ENCODE data around the gene ASS1.

The ASS1 gene

DNA sequence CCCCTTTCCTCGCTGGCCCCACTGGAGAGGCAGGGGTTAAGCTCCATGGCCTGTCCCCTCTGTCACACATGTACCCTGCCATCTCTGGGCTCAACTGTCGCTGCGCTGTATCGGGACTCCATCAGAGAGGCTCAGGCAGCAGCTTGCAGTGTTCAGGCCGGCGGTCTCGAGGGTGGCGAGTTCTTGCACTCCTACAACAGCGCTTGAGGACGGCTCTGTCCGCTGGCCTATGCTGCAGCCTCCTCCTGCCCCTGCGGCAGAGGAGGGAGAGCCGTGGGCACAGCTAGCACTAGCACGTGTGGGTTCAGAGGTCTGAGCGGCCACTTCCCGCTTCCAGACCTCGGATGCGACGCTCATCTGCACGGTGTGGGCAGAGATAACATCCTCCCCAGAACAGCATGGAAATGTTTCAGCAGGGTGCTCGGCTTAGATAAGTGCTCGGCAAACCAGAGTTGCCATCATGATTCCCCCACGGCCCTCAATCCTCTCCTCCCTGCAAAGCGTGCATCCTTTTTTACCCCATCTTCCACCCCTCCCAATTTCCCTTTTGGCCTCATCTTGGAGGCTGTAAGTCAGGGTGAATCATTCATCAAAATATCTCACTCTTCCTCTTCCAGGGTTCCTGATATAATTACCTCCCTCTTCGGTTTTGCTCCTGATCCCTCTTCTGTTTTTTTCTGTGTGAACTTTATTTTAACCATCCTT lies 92.7 kb downstream of the ASS1 start:
- DNase-seq = peak in 1 of 2 experiments; percentile 4

DNA sequence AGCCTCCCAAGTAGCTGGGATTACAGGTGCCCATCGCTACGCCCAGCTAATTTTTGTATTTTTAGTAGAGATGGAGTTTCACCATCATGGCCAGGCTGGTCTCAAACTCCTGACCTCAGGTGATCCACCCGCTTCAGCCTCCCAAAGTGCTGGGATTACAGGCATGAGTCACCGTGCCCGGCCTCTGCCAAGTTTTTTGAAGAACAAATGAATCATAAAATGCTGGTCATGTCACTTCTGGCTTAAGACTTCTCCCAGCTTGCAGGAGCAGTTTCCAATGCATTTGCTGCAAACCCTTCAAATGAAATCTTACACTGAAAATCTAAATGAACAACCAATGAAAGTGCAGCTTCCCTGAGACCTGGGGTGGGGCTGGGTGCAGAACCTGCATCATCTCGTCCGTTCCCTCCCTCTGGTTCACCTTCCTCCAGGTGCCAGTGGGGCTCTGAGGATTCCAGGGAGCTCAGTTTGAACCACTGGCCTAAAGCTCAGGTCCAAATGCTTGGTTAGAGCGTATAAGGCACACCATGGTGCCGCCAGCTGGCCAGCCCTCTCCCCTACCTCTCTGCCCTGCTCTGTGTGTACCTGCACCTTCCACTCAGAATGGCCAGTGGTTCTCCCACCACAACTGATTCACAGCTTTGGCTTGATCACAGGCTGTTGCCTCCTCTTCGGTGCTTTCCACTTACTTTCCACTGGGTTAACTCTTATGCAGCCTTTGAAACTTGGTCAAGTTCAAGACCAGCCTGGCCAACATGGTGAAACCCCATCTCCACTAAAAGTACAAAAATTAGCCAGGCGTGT lies 94.9 kb downstream of the ASS1 start:
- no peak for DNase-seq

DNA sequence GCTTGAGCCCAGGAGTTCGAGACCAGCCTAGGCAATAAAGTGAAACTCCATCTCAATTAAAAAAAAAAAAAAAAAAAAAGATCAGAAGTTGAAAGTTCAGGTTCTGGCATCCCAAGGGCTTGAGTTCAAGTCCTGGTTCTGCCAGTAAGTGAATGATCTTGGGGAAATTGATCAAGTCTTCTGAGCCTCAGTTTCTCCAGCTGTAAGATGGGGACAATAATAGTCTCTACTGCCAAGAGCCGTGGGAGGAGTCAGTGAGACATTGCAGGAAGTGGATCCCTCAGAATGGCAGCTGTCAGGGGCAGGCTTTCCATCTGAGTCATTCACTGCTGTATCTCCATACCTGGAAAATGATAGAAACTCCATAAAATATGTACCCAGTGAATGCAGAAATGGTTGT lies 96.8 kb downstream of the ASS1 start:
- no peak for DNase-seq

DNA sequence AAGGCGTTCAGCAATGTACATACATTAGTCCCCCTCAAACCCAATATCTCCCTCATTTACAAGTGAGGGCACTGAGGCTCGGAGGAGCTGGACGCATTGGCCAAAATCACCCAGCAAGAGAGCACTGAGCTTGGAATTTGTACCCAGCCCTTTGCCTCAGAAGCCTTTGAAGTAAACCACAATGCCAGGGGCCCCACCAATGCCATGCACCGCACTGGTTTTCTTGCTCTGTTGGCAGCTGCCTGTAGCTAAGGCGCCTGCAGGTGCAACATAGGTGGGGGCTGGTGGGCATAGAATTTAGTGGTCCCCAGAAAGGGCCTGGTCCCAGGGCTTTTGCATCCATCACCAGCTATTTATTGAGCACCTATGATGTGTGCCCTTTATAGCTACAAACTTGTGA lies 97.3 kb downstream of the ASS1 start:
- no peak for DNase-seq

DNA sequence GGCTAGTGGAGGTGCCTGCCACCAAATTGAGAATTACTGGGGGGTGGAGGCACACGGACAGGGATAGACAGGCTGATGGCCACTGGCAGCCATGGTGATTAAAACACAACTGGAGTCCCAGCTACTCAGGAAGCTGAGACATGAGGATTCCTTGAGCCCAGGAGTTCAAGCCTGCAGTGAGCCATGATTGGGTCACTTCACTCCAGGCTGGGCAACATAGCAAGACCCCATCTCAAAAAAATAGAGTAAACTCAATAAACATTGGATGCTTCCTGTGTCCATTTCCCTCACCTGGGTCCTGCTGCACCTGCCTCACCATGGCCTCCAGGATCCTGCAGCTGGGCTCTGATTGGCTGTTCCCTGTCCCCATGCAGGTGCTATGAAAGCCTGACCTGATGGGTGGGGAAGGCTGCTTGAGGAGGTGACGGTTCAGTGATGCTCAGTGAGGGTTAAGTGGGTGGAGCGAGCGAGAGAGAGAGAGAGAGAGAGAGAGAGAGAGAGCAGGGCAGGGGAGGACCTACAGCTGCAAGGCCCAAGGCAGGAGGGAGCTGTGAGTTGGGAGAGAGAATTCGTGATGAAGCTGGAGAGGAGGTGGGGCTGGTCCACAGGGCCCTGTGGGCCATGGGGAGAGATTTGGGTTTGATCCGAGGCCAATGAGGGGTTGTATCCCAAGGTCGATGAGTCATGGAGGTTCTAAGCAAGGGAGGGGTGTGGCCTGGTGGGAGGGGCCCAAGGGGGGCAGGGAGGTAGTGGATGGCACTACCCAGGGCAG lies 97.9 kb downstream of the ASS1 start:
- DNase-seq = no peak

DNA sequence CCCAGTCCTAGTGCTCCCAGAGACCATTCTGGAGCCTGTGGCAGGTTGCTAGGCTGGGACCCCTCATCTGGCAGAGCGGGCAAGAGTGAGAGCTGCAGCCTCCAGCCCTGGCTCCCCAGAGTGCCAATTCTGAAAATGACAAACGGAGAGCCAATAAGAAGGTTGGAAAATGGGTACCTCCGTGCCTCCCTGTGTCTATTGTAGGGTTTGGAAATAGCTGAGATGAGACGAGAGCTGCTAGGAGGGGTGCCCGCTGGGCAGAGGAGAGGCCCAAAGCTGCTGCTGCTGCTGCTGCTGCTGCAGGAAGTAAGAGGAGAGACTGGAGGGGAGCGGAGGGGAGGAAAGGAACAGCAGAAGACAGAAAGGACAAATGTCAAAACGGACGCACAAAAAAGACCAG lies 98.6 kb downstream of the ASS1 start:
- no peak for DNase-seq

DNA sequence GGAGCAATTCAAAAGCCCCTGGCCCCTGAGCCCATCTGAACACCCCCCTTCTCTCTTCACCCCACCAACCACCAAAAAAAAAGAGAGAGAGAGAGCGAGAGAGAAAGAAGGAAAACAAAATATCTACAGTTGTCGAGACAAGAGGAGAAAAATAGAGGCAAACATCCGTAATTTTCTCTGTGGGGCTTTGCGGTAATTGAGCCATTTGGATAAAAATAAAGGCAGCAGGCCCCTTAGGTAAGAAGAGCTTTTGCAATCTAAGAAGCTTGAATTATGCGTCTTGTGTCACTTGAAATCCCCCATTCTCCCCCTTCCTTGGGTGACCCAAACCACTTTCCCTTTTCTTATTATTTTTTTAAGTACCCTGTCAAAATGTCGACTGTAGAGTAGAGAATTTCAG lies 99.1 kb downstream of the ASS1 start:
- no peak for DNase-seq

DNA sequence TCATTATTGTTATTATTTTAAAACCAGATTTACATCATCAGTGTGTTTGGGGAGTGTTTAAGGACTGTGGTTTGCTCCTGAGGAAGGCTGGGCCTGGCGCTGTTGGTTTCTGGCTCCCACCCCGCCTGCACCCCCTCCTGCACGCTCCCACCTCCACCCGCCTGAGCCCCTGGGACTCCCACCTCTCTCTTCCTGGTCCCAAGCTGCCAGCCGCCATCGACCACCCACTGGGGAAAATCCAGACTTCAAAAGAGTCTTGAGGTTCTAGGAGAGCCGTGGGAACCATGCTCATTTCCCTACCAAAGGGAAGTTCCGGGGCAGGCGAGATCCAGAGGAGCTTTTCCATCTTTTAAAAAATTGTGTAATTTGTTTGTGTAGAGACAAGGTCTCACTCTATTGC lies 99.6 kb downstream of the ASS1 start:
- no peak for DNase-seq

DNA sequence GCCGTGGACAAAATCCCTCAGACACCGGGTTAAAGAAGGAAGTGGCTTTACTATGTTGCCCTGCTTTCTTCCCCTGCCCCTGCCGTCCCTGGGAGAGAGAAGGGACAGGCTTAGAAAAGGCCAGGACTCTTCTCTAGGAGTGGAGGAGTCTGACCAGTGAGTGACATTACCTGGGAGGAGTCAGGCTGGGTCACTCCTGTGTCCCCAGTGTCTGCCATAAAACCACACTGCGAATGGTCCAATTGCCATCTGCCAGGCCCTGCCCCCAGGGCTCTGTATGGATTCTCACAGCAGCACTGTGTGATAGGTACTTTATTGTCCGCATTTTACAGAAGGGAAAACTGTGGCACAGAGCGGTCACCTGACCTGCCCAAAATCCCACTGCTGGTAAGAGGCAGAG lies 103.3 kb downstream of the ASS1 start:
- DNase-seq = no peak

DNA sequence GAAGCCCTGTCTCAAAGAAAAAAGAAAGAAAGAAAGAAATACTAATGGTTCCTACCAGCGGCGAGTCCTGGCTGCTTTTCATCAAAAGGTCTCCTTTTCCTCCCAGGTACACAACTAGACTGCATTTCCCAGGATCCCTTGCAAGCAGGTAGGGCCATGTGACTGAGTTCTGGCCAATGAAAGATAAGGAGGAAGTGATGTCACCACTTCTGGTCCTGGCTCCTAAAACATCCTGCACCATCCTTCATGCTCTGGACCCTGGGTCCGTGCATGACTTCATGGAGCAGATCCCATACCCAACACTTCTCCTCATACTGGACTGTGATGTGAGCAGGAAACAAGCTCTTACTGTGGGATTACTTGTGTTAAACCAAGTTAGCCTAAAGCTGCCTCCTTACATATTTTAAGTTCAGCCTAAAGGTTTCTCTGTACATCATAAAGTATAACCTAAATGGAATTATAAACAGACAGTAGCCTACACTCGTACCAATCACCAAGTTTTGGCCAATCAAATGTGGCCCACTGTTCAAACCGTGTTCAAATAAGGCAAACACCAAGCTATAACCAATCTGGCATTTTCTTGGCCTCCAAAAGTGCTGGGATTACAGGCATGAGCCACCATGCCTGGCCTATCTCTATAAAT lies 104.5 kb downstream of the ASS1 start:
- DNase-seq = no peak
